Measurements from ENCODE around the gene SH3PXD2A.
A peak's percentile ranks its signal among the peaks of the same experiment; 100 is the strongest.
"Not testable (repeated sequence)": the region's sequence is repeated elsewhere in the genome, so short reads cannot be mapped to it uniquely, and the experiment has no call there.

SH3PXD2A gene

GRCh38 chr10:103677486-103678177, 177.7 kb downstream of the SH3PXD2A start:
- no peak for DNase-seq

GRCh38 chr10:103676851-103677417, 178.4 kb downstream of the SH3PXD2A start:
- peak; percentile 97 for DNase-seq

- peak; percentile 64 for DNase-seq
These were observed 179.2 kb downstream of the SH3PXD2A start for GRCh38 chr10:103676058-103676785.

GRCh38 chr10:103673606-103674005, 181.8 kb downstream of the SH3PXD2A start:
- no peak for DNase-seq

GRCh38 chr10:103672345-103672744, 183.0 kb downstream of the SH3PXD2A start:
- DNase-seq: no peak

GRCh38 chr10:103671126-103671895, 184.1 kb downstream of the SH3PXD2A start:
- no peak for DNase-seq

GRCh38 chr10:103669944-103670343, 185.4 kb downstream of the SH3PXD2A start:
- no peak for DNase-seq

- no peak for DNase-seq
These were observed 186.0 kb downstream of the SH3PXD2A start for GRCh38 chr10:103669243-103669929.

GRCh38 chr10:103668351-103669242, 186.8 kb downstream of the SH3PXD2A start:
- peak; percentile 39 for DNase-seq

- DNase-seq: peak; percentile 44
These were observed 188.0 kb downstream of the SH3PXD2A start for GRCh38 chr10:103667356-103667755.

- no peak for DNase-seq
These were observed 188.6 kb downstream of the SH3PXD2A start for GRCh38 chr10:103666762-103667150.

- peak; percentile 36 for DNase-seq
These were observed 189.2 kb downstream of the SH3PXD2A start for GRCh38 chr10:103666087-103666761.

GRCh38 chr10:103665162-103665889, 190.1 kb downstream of the SH3PXD2A start:
- no peak for DNase-seq

GRCh38 chr10:103663802-103664201, 191.6 kb downstream of the SH3PXD2A start:
- DNase-seq: no peak

GRCh38 chr10:103663236-103663635, 192.1 kb downstream of the SH3PXD2A start:
- DNase-seq: no peak

- DNase-seq: not testable (repeated sequence)
These were observed 192.7 kb downstream of the SH3PXD2A start for GRCh38 chr10:103662704-103663103.

GRCh38 chr10:103661198-103661950, 194.0 kb downstream of the SH3PXD2A start:
- peak; percentile 96 for DNase-seq

- DNase-seq: peak; percentile 67
These were observed 194.8 kb downstream of the SH3PXD2A start for GRCh38 chr10:103660364-103661197.

All from fibroblast of skin of right biceps (primary cell).